HG02973 (cell line): Measurements from ENCODE around the gene TLE5.
"Not testable (repeated sequence)": the region's sequence is repeated elsewhere in the genome, so short reads cannot be mapped to it uniquely, and the experiment has no call there.

Source experiments
- ATAC-seq: cut with Tn5 transposase; IDR thresholded peaks from one replicate; pipeline ENCODE4 v1.9.1; 2021; ENCODE audit warnings: moderate library complexity; ENCODE audit not compliant: unreplicated experiment

The TLE5 gene

GRCh38 chr19:3027981-3028304 is 34.4 kb downstream of the TLE5 start:
- ATAC-seq = no peak

- ATAC-seq = no peak
These were observed 35.0 kb downstream of the TLE5 start for GRCh38 chr19:3027292-3027691.

- ATAC-seq = no peak
These were observed 35.5 kb downstream of the TLE5 start for GRCh38 chr19:3026768-3027167.

DNA sequence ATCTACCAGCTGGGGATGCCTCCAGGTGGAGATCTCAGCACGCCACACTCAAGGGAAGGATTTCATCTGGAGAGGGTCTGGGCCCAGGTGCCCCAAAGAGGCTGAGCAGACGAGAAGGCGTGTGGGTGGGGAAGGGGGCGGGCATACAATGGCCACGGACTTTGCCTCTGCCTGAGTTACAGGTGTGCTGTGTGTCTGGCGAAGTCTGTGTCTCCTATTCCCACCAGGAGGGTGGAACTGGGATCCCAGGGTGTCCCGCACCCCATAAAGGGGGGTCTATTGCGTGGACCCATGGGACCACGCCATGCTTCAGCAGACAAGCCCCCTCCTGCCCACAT is 36.8 kb downstream of the TLE5 start:
- no peak for ATAC-seq

DNA sequence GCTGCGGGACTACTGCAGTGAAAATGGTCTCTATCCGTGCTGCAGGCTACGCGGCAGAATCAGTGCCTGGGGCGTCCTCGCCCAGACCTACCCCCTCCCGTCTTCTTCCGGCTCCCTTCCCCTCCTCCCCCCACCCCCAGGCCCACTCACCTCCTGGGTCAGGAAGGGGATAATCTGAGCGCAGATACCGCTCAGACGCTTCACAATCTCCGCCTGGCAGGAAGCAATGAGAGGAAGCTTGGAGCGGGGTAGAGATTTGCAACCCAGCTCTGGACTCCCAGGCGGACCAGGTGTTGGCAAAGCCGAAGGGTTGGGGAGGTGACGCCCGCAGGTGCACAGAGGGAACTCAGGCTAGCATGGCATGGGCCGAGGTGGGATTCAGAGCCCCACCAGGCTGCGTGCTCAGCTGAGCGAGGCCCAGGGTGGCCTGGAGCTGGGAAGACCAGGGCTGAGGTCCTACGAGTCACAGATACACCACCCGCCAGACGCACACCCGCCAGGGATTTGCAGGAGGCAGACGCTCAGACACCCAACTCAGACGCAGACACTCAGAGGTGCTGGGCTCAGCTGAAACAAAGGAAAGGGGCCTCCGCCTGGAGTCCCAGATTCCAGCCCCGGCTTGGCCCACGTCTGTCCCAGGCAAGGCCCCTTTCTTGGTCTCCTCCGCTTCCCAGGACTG is 37.3 kb downstream of the TLE5 start:
- ATAC-seq = no peak

DNA sequence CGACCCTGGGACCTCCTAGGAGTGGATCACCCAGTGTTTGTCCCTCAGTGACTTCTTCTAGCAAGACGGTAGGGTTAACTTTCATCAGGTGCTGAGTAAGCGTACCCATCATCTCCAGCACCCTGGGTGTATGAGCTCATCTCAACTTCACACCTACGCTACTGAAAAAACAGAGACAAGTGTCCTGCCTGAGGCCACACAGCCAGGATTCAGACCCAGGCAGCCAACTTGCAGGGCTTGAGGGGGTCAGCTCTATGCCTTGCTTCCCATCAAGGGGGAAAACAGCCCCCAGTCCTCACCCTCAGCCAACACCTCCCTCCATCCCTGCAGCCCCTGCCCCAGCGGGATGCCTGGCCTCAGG is 37.8 kb downstream of the TLE5 start:
- ATAC-seq = no peak

DNA sequence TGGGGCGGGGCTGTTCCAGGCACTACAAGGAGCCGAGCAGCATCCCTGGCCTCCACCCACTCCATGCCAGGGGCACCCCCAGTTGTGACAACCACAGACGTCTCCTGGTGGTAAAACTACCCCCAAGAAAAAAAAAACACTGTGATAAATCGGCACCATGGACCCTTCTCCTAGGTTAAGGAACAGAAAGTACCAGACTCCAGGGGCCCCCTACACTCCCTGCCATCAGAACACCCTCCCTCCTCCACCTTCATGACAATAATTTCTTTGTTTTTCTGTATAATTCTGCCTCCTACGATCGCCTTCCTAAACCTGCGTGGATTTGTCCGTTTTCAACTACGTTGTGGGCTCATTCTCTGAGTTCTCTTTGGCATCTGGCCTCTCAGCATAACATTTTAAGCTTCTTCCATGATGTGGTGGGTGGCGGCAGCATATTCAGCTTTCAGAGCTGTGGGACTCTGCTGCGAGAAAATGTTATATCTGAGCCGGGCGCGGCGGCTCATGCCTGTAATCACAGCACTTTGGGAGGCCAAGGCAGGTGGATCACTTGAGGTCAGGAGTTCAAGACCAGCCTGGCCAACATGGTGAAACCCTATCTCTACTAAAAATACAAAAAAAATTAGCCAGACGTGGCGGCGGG is 41.9 kb downstream of the TLE5 start:
- ATAC-seq = no peak

DNA sequence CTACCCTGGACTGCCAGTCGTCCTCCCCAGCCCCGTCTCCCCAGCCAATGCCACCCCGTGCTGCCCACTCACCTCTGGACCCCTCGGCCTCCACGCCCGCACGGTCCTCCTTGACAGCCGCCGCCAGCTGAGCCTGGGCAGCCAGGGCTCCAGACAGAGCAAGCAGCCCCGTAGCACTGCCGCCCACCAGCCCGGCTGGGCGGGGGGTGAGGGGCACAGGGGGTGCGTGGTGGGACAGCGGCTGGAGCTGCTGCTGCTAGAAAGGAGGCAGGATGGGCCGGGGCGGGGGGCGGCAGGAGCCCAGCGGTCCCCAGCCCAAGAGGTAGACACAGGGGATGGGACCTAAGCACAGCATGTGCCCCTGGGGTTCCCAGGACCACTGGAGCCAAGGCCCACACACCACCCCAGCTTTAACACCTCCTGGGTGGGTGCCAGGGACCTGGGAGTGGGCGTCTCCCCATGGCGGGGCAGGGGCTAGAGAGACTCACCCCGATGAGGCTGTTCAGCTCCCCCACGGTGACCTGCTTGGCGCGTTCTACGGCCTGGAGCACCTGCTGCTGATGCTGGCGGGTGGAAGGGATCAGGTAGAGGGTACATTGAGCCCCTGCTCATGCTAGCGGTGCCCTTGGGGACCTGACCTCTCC is 43.0 kb downstream of the TLE5 start:
- no peak for ATAC-seq

GRCh38 chr19:3017923-3018322 is 44.4 kb downstream of the TLE5 start:
- ATAC-seq = no peak

- no peak for ATAC-seq
These were observed 46.9 kb downstream of the TLE5 start for GRCh38 chr19:3015126-3016057.

- ATAC-seq = no peak
These were observed 48.2 kb downstream of the TLE5 start for GRCh38 chr19:3014135-3014534.

- ATAC-seq = no peak
These were observed 49.0 kb downstream of the TLE5 start for GRCh38 chr19:3013263-3013725.

GRCh38 chr19:3012621-3013262 is 49.6 kb downstream of the TLE5 start:
- no peak for ATAC-seq

- ATAC-seq = not testable (repeated sequence)
These were observed 50.2 kb downstream of the TLE5 start for GRCh38 chr19:3012059-3012458.

- no peak for ATAC-seq
These were observed 51.4 kb downstream of the TLE5 start for GRCh38 chr19:3010871-3011270.

DNA sequence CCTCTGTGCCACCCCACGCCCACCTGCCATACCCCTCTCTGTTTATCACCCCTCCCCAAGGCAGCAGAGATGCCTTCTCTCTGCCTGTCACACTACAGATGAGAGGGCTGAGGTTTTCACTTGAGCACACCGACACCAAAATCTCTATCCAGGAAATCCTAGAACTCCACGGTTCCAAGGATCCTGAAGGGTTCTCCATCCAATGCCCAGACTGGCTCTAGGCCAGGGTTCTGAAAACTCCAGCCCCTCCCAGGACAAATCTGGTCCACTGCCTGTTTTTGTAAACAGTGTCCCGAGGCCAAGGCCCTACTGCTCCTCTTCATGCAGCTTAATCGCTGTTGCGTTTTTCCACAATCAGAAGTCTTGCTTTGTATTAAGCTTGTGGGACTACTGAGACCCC is 53.3 kb downstream of the TLE5 start:
- ATAC-seq = no peak

GRCh38 chr19:3007975-3008374 is 54.3 kb downstream of the TLE5 start:
- ATAC-seq = no peak

DNA sequence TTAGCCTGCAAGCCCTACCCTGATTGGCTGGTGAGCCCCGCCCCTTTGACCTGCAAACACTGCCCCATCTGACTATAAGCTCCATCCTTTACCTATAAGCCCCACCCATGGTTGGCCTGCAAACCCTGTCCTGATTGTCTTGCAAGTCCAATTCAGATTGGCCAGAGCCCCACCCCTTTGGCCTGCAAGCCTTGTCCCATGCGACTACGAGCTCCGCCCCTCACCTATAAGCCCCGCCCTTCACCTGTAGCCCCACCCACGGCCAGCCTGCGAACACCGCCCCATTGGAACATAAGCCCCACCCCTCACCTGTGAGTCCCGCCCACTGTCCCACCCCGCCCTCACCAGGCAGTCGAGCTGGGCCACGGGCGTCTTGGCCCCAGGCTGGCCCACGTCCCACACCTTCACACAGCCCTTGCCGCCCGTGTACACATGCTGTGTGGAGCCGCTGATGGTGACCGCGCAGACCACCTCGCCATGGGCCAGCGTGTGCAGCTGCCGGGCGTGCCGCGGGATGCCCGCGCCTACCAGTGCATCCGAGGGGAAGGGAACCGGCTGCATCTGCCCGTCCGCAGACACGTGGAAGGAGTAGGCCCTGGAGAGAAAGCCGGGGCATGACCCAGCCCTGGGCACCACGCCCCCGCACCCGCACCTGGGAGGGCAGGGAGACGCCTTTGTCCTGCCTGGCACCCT is 56.1 kb downstream of the TLE5 start:
- ATAC-seq = no peak

DNA sequence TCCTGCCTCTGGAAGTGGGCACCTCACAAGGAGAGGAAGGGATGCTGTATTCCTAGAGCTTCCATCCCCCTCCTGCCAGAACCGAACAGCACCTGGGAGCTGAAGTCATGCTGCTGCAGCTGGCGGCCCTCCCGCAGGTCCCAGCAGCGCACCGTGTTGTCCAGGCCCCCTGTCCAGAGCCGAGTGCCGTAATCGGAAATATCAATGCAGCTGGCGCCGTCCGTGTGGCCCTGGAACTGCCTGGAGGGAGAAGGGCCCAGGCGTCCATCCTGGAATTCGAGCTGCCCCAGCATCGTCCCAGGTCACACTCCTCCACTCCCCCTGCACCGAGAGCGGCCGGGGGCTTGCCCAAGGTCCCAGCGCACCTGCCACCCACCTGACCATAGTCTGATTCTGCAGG is 57.0 kb downstream of the TLE5 start:
- ATAC-seq = no peak

GRCh38 chr19:3004522-3004921 is 57.8 kb downstream of the TLE5 start:
- ATAC-seq = no peak
